ENCODE data around the gene BBX.

DNA sequence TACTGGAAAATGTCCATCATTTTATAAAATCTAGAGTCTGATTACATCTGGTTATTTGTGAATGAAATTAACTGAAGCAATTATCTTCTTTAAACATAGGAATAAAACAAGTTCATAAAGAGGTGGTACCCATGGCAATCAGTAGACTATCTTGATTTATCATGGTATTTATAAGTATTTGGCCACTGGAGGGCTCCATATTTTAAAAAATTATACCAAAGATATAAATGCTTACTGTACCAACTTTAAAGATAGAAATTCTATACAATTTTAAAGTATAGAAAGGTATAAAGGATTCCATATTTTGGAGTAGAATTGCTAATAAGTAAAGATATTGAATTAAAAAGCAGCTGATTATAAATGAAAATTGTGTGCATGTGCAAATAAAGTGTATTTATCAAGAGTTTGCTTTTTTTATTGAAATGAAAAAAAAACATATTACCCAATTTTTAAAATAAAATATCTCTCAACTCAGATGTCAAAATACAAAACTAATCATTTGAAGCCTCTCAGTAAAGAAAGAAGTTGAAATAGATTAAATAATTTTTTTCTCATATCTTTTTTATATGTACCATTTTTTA is 105.3 kb downstream of the BBX start:
- TF ChIP-seq CTCF (IDR thresholded peaks at IDR 0.05; ENCODE audit: borderline replicate concordance, extremely low read depth, low read length, poor library complexity, severe bottlenecking) (peak; percentile 30), EZH2 (IDR thresholded peaks at IDR 0.05; ENCODE audit: borderline replicate concordance, low read depth, low read length, severe bottlenecking) (no peak)

All from DND-41 (cell line).